MCF 10A (cell line): Measurements from ENCODE around the gene NFIX. TPM values are rescaled to one million over a fixed set of nuclear protein-coding genes. Genes with fewer than 3 reads are reported as not detected.

ENCODE experiments used
- BruUV-seq: library from RNA; stranded (reverse); fragments of 400-500 nt; replicated peaks from 2 replicates; lab custom pipeline; 2021; lab: Mats Ljungman, UMichigan
- CTCF ChIA-PET: fragments of 300-600 bp; sonication (Branson Sonifier 250); formaldehyde crosslinking; extraction: SDS; loops from one replicate; lab custom pipeline; 2021; ENCODE audit warnings: antibody characterized with exemption, inconsistent platforms; lab: Yijun Ruan, JAX
- POLR2A ChIA-PET: fragments of 300-600, 350-650 bp; sonication (Branson Sonifier 250); formaldehyde crosslinking; extraction: SDS; loops from one replicate; lab custom pipeline; 2020; ENCODE audit warnings: antibody characterized with exemption, inconsistent platforms; lab: Yijun Ruan, JAX
- DNase-seq: peaks from one replicate; pipeline ENCODE4 v3.0.0-alpha.2; 2018; ENCODE audit not compliant: unreplicated experiment
- H3K27ac Mint-ChIP-seq: one replicate; pipeline ENCODE4 v1.8.0; 2022; ENCODE audit warnings: mild to moderate bottlenecking, low read depth, mixed read lengths; ENCODE audit not compliant: unreplicated experiment
- H3K27me3 Mint-ChIP-seq: one replicate; pipeline ENCODE4 v1.8.0; 2022; ENCODE audit warnings: mixed read lengths; ENCODE audit not compliant: insufficient read depth, unreplicated experiment
- H3K36me3 Mint-ChIP-seq: one replicate; pipeline ENCODE4 v1.8.0; 2022; ENCODE audit warnings: mild to moderate bottlenecking, moderate library complexity, mixed read lengths; ENCODE audit not compliant: insufficient read depth, unreplicated experiment
- H3K4me1 Mint-ChIP-seq: one replicate; pipeline ENCODE4 v1.8.0; 2022; ENCODE audit warnings: mixed read lengths; ENCODE audit not compliant: insufficient read depth, unreplicated experiment
- H3K4me3 Mint-ChIP-seq: one replicate; pipeline ENCODE4 v1.8.0; 2022; ENCODE audit warnings: mild to moderate bottlenecking, moderate library complexity, mixed read lengths; ENCODE audit not compliant: unreplicated experiment
- H3K9me3 Mint-ChIP-seq: one replicate; pipeline ENCODE4 v1.8.0; 2022; ENCODE audit warnings: mixed read lengths; ENCODE audit not compliant: unreplicated experiment
- CTCF ChIP-seq: fragments of 200-600 bp; IDR thresholded peaks from one replicate; pipeline ENCODE4 v1.8.0; 2022; ENCODE audit warnings: antibody characterized with exemption, mild to moderate bottlenecking; ENCODE audit not compliant: unreplicated experiment
- intact Hi-C: fragments of 100-400 bp; cut with micrococcal nuclease; formaldehyde crosslinking; loops from 2 replicates; pipeline ENCODE4 v1.14.1; 2022
- total RNA-seq: library from RNA; stranded (reverse); gene quantifications from 2 replicates; pipeline ENCODE4 v1.2.3, GENCODE V29; 2022

Gene NFIX
- total RNA-seq, 1 experiment from 2014 or later, result 27.2 TPM

GRCh38 chr19:13102666-13103580 lies 107.6 kb downstream of the NFIX start, which contains the start of gene LYL1:
Gene LYL1, minus strand, starts transcription at chr19:13102858. Its CDS starts 1,687 bp downstream, at chr19:13101171.
- DNase-seq, result no peak
- peaks cover 20% of the 10 kb centered on the region for H3K36me3 Mint-ChIP-seq
- CTCF ChIA-PET, result no interaction called here
- H3K9me3 Mint-ChIP-seq, result no peaks in the 10 kb centered on the region
- no peak for TF ChIP-seq CTCF
- no TSS peak for BruUV-seq
- no peaks in the 10 kb centered on the region for H3K27me3 Mint-ChIP-seq
- H3K27ac Mint-ChIP-seq, result no peak within 1 kb of the TSS
- no peaks in the 10 kb centered on the region for H3K4me1 Mint-ChIP-seq
- no peak within 1 kb of the TSS for H3K4me3 Mint-ChIP-seq
- intact Hi-C loops, result no loop called here
- POLR2A ChIA-PET, result interaction anchor here (1.6 kb wide), 1 partner anchor 13 kb away, joined by 4 read pairs; no protein-coding TSS in a partner anchor

- no peaks in the 10 kb centered on the region for H3K4me1 Mint-ChIP-seq
- no peak overlapping the region for H3K4me3 Mint-ChIP-seq
Measured at GRCh38 chr19:13103581-13104359, 108.5 kb downstream of the NFIX start.

DNA sequence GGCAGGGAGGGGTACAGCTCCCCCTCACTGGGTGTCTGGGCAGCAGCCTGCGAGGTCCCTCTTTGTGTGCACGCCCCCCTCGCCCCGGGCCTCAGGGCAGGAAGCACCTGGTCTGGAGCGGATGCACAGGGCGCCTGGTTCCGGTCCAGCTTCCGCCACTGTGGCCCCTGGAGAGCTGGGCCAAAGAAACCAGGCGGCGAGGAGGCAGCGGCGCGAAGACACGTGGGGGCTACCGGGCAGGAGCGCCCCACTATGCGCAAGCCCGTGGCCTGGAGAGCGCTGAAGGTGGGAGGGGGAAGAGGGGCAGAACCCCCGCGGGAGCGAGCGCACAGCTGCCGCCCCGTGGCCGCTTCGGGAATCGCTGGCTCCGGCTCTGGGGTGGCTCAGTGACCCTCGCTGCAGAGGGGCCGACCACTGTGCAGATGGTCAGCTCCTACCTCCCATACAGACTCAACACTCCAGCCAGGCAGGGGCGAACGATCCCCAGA lies 109.1 kb downstream of the NFIX start:
- TF ChIP-seq CTCF, result no peak
- H3K36me3 Mint-ChIP-seq, result peaks cover 20% of the 10 kb centered on the region
- no peaks in the 10 kb centered on the region for H3K27me3 Mint-ChIP-seq
- H3K9me3 Mint-ChIP-seq, result no peaks in the 10 kb centered on the region
- H3K27ac Mint-ChIP-seq, result no peak overlapping the region
- CTCF ChIA-PET, result interaction anchor here (0.6 to 1.8 kb wide), 7 partner anchors 10 to 139 kb away, joined by 3 to 6 read pairs (median 3); no protein-coding TSS in a partner anchor
- DNase-seq, result no peak
- no TSS peak for BruUV-seq
- intact Hi-C loops, result no loop called here
- H3K4me3 Mint-ChIP-seq, result no peak overlapping the region
- no peaks in the 10 kb centered on the region for H3K4me1 Mint-ChIP-seq
- POLR2A ChIA-PET, result interaction anchor here (1.6 kb wide), 1 partner anchor 11 kb away, joined by 4 read pairs; no protein-coding TSS in a partner anchor

More at GRCh38 chr19:13103581-13104359, 108.5 kb downstream of the NFIX start:
- TF ChIP-seq CTCF, result no peak
- CTCF ChIA-PET, result interaction anchor here (0.6 to 1.8 kb wide), 5 partner anchors 10 to 138 kb away, joined by 3 to 6 read pairs (median 5); no protein-coding TSS in a partner anchor
- POLR2A ChIA-PET, result interaction anchor here (1.6 kb wide), 1 partner anchor 12 kb away, joined by 4 read pairs; no protein-coding TSS in a partner anchor
- intact Hi-C loops, result no loop called here
- no peak for DNase-seq
- BruUV-seq, result no TSS peak
- Mint-ChIP-seq H3K27me3 (no peaks in the 10 kb centered on the region), H3K9me3 (no peaks in the 10 kb centered on the region), H3K27ac (no peak overlapping the region), H3K36me3 (peaks cover 20% of the 10 kb centered on the region)
